Effector memory CD4-positive, alpha-beta T cell (primary cell): ENCODE data around the gene MIA.

Experiments
- DNase-seq, 3 donors: peaks; one replicate each; pipeline ENCODE4 v3.0.0-alpha.2; 2020
- H3K27ac ChIP-seq: 2 replicates; pipeline ENCODE4 v1.7.0; 2013; ENCODE audit warnings: mild to moderate bottlenecking, low read length, moderate library complexity; ENCODE audit not compliant: insufficient read depth, poor library complexity, severe bottlenecking
- H3K27me3 ChIP-seq: replicated peaks from 2 replicates; pipeline ENCODE4 v1.7.0; 2013; ENCODE audit warnings: mild to moderate bottlenecking, low read length; ENCODE audit not compliant: insufficient read depth, control insufficient read depth, poor library complexity, severe bottlenecking
- H3K36me3 ChIP-seq: 2 replicates; pipeline ENCODE4 v1.7.0; 2013; ENCODE audit warnings: mild to moderate bottlenecking, low read length, moderate library complexity; ENCODE audit not compliant: control insufficient read depth, insufficient read depth
- H3K4me1 ChIP-seq: 2 replicates; pipeline ENCODE4 v1.7.0; 2013; ENCODE audit warnings: low read length, mild to moderate bottlenecking; ENCODE audit not compliant: control insufficient read depth, insufficient read depth, poor library complexity, severe bottlenecking
- H3K4me3 ChIP-seq: 2 replicates; pipeline ENCODE4 v1.7.0; 2013; ENCODE audit warnings: low read length, low read depth, mild to moderate bottlenecking; ENCODE audit not compliant: insufficient read depth, poor library complexity, severe bottlenecking
- H3K9me3 ChIP-seq: 2 replicates; pipeline ENCODE4 v1.7.0; 2013; ENCODE audit warnings: mild to moderate bottlenecking, low read length, moderate library complexity; ENCODE audit not compliant: control insufficient read depth

MIA gene

DNA sequence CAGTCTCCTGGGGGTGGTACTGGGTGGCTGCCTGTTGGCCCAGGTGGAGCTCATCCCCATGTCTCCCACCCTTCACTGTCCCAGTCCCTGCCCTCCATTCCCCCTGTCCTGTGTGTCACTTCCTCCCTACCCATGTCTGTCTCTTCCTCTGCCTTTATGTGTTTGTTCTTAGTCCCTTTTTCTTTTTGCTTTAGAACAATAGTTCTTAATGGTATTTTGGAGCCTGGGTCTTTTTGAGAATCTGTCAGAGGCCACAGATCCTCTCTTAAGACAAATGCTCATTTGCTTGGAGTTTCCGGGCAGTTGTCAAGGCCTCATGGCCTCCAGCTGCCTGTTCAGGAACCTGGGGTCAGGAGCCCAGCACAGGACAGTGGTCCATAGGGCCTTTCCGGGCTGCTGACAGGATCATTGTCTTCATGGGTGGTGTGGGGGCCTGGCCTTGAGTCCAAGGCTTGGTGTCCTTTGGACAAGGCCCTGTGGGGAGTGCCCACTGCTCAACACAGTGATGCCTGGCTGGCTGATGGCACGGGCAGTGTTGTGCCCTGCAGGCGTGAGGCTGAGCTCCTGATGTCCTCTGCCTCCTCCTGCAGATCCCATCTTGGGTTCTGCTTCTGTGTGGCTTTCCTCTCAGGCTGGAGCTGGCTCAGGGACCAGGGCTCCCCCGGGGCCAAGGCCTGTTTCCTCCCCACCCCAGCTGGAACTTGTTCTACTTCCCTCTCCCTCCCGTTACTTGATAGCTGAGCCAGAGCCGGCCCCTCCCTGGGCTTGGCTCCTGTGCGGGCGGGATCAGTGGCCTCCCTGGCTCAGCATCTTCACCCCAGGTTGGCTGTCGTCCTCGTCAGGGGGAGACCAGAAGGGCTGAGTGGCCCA is 27.2 kb downstream of the MIA start:
- H3K27me3 ChIP-seq: no peaks in the 10 kb centered on the region
- peaks cover 77% of the 10 kb centered on the region for H3K4me1 ChIP-seq
- H3K27ac ChIP-seq: peak overlapping the region; percentile 84
- H3K9me3 ChIP-seq: no peaks in the 10 kb centered on the region
- H3K4me3 ChIP-seq: peak overlapping the region; percentile 26
- peaks cover 10% of the 10 kb centered on the region for H3K36me3 ChIP-seq
- no peak for DNase-seq

DNA sequence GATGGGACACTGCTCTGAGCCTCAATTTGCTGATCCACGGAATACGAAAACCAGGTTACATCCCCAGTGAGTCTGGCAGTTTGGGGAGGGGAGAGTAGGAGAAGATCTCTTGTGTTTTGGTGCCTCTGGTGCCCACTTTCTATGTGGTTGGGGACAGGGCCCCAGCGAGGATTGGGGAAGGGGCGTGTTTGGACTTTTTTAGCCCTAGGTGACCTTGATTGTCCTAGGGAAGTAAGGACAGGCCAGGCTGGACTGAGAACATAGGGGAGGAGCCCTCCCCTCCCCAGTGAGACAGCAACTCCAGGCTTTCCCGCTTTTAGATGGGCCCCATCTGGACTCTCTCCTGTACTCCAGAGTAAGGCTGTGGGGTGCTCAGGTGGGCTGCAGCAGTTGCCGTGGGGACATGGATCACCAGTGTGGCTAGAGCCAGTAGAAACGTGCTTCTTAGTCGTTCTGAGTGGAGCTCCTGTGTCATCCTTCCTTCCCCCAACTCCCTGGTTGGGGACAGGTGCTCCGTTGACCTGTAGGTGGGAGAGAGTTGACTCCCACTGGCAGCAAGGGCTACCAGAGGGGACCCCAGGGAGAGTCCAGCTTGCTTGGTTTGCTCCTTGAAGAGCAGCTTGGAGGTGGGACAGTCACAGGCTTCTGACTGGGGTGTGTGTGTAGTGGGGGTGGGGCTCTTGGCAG is 28.0 kb downstream of the MIA start:
- peak overlapping the region; percentile 26 for H3K4me3 ChIP-seq
- no peak for DNase-seq

GRCh38 chr19:40803857-40804782 is 28.8 kb downstream of the MIA start:
- peak; percentile 52 to 66 (median 62) for DNase-seq
- Histone ChIP-seq H3K27ac (peak overlapping the region; percentile 84), H3K4me3 (peak overlapping the region; percentile 26), H3K27me3 (no peaks in the 10 kb centered on the region), H3K36me3 (peaks cover 25% of the 10 kb centered on the region), H3K4me1 (peaks cover 89% of the 10 kb centered on the region), H3K9me3 (no peaks in the 10 kb centered on the region)

More for the DNA sequence above, 28.0 kb downstream of the MIA start:
- no peaks in the 10 kb centered on the region for H3K9me3 ChIP-seq
- H3K27ac ChIP-seq: peak overlapping the region; percentile 84
- H3K27me3 ChIP-seq: no peaks in the 10 kb centered on the region
- peaks cover 85% of the 10 kb centered on the region for H3K4me1 ChIP-seq
- H3K36me3 ChIP-seq: peaks cover 18% of the 10 kb centered on the region

DNA sequence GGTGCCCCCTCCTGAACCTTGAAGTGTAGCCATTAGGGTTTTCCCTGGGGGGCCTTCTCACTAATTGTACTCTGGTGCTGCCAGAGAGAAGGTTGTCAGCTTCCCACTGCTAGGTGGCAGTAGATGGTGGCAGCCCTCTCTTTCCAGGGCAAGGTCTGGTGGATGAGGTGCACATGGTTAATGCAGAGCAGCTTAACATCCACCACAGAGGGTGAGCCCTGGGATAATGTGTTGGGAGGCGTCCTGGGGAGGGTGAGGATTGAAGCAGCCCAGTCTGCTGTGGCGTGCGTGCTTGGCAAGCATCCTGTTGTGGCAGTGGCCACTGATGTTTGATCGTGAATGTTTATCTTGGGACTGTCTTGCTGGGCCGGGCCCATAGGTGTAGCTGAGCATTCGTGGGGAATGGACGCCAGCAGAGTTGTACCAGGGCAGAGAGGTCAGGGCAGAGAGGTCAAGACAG is 29.5 kb downstream of the MIA start:
- H3K27me3 ChIP-seq: no peaks in the 10 kb centered on the region
- no peak overlapping the region for H3K4me3 ChIP-seq
- DNase-seq: no peak
- peaks cover 29% of the 10 kb centered on the region for H3K36me3 ChIP-seq
- peaks cover 91% of the 10 kb centered on the region for H3K4me1 ChIP-seq
- peak overlapping the region; percentile 84 for H3K27ac ChIP-seq
- H3K9me3 ChIP-seq: no peaks in the 10 kb centered on the region

GRCh38 chr19:40805258-40805868 is 30.0 kb downstream of the MIA start:
- Histone ChIP-seq H3K27ac (peak overlapping the region; percentile 84), H3K4me3 (no peak overlapping the region), H3K27me3 (no peaks in the 10 kb centered on the region), H3K9me3 (no peaks in the 10 kb centered on the region), H3K4me1 (peaks cover 91% of the 10 kb centered on the region), H3K36me3 (peaks cover 29% of the 10 kb centered on the region)
- DNase-seq: peak; percentile 33 to 43 (median 35)

- peak overlapping the region; percentile 84 for H3K27ac ChIP-seq
- H3K9me3 ChIP-seq: no peaks in the 10 kb centered on the region
- H3K4me1 ChIP-seq: peaks cover 87% of the 10 kb centered on the region
- peak; percentile 71 to 80 (median 75) for DNase-seq
- peaks cover 22% of the 10 kb centered on the region for H3K36me3 ChIP-seq
- no peaks in the 10 kb centered on the region for H3K27me3 ChIP-seq
- H3K4me3 ChIP-seq: peak overlapping the region; percentile 20
Measured at GRCh38 chr19:40806423-40807146, 31.3 kb downstream of the MIA start.

GRCh38 chr19:40807147-40808020 is 32.1 kb downstream of the MIA start:
- Histone ChIP-seq H3K4me1 (peaks cover 86% of the 10 kb centered on the region), H3K9me3 (no peaks in the 10 kb centered on the region), H3K4me3 (peak overlapping the region; percentile 10), H3K27ac (peak overlapping the region; percentile 84), H3K36me3 (peaks cover 22% of the 10 kb centered on the region), H3K27me3 (no peaks in the 10 kb centered on the region)
- DNase-seq: no peak

DNA sequence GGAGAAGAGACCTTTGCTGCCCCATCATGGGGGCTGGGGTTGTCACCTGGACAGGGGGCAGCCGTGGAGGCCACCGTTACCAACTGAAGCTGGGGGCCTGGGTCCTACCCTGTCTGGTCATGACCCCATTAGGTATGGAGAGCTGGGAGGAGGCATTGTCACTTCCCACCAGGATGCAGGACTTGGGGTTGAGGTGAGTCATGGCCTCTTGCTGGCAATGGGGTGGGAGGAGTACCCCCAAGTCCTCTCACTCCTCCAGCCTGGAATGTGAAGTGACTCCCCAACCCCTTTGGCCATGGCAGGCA is 32.7 kb downstream of the MIA start:
- peaks cover 80% of the 10 kb centered on the region for H3K4me1 ChIP-seq

More for the DNA sequence above, 32.7 kb downstream of the MIA start:
- peak overlapping the region; percentile 84 for H3K27ac ChIP-seq
- DNase-seq: no peak
- no peaks in the 10 kb centered on the region for H3K9me3 ChIP-seq
- H3K4me3 ChIP-seq: no peak overlapping the region
- no peaks in the 10 kb centered on the region for H3K27me3 ChIP-seq
- H3K36me3 ChIP-seq: peaks cover 22% of the 10 kb centered on the region
